T47D (cell line): ENCODE measurements around the gene NARF.

Source experiments
- DNase-seq, 2 experiments: peaks; one replicate each; pipeline versions ENCODE4 v3.0.0 to v3.0.0-alpha.2; 2011 to 2012; ENCODE audit warnings: low read depth in 1 of 2, low spot score in 1 of 2
- JUND ChIP-seq: IDR thresholded peaks from 2 replicates; pipeline ENCODE4 v1.6.1; 2012; ENCODE audit warnings: low read depth
- in situ Hi-C: cut with HindIII; loops from 2 replicates; pipeline ENCODE4 v1.10.0; 2016; ENCODE audit warnings: low sequenced_read_pairs, low pct_unique_long_range_greater_than_20kb

The NARF gene

GRCh38 chr17:82436601-82437324, 21.8 kb upstream of the NARF start:
- in situ Hi-C loops = no loop called here
- no peak for TF ChIP-seq JUND
- peak; percentile 71 to 72 for DNase-seq

GRCh38 chr17:82437325-82437668, 21.2 kb upstream of the NARF start:
- in situ Hi-C loops = no loop called here
- TF ChIP-seq JUND = no peak
- no peak for DNase-seq

DNA sequence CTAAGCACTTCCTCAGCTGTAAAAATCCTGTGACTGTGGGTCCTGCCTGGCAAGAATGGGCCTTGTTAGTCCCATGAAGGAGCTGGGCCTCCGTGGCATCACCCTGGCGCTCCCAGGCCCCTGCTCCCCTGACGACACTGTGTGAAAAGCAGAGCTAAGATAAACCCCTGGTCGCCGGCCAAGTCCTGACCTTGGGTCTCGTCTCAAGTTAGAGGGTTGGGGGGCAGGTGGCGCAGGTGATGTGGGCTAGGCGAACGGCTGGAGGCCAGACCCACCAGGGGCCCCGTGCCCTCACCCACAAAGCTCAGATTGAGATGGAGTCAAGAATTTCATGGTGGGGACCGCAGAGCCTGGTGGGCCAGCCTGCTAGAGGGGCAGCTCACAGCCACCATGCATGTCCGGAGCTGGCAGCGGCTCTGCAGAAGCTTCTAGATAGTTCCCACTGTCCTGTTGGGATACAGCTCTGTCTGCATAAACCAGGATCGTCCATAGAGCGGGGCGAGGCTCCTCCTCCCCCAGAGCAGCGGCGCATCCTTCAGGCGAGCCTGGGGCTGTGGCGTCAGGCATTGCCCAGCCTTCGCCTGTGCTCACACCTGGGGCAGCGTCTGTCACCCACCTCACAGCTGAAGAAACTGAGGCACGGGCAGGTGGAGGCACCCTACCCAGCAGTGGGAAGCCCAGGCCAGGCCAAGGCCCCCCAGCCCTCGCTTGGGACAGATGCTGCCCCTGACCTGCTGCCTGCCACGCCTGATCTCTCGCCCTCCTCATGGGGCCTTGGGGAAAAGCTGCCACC, 19.9 kb upstream of the NARF start:
- in situ Hi-C loops = no loop called here
- no peak for TF ChIP-seq JUND

DNA sequence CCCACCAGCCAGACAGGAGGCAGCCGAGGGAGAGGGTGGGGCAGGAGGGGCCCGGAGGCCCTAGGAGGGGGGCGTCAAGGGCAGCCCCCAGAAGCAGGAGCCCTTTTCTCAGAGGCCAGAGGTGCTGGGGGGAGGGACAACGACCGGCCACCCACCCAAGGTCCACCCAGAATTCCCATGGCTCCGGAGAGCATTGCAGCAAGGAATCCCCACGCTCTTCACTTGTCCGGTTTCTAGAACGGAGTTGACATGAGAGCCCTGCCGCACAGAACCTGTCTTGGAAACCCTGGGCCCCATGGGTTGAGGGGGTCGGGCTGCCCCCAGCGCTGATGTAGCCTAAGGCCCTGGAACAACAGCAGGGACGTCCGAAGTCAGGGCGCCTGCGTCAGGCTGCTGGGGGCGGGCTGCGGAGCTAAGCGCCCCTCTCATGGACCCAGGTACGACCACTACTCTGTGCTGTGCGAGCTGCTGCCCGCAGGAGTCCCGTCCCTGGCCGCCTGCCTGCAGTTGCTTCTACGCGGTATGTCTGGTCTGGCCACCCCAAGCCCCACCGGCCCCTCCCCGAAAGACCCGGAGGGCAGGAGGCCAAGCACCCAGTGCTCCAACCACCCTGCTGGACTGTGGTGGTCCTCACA, 19.2 kb upstream of the NARF start:
- no peak for DNase-seq
- in situ Hi-C loops = no loop called here
- no peak for TF ChIP-seq JUND

More for the DNA sequence above, 19.9 kb upstream of the NARF start:
- DNase-seq = no peak

DNA sequence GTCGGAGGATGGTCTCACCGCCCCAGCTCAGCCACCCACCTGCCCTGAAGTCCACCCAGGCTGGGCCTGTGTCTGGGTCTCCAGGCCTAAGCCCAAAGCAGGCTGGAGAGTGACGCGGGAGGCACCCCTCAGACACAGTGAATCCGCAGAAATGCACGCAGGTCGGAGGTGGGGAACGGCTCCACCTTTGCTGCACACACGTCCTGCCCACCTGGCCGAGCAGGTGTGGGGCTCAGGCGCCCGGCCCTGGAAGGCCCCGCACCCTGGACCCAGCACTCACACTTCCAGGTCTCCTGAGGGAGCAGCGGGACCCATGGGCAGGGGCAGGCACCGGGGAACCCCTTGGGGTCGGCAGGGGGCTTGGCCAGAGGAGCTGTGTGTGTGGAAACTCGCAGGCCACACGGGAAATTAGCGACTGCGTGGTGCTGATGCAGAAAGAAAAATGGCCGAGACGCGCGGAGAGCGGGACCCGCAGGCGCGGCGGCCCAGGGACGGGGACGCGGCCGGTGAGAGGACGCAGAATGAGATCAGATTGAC, 18.6 kb upstream of the NARF start:
- no peak for DNase-seq
- in situ Hi-C loops = no loop called here
- TF ChIP-seq JUND = no peak

DNA sequence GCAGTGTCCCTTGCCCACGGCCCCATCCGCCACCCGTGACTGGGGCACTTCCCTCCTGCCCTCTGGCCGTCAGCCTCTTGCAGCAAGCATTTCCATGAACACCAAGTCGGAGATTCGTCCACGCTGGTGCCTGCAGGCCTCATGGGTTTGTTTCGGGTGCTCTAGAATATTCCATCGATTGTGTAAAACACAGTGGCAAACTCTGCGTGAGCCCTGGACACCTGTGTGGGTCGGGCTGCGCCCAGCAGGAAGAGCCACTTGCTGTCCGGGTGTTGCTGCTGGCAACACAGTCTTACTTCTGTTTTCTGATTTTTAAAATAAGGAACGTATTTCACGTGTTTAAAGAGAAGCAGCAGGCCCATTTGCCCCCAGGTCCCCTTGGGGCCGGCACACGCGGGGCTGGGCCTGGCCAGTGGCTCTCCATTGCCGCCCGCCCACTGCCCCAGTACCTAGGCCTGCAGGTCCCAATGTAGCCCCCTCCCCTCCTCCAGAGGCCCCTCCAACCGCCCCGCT, 18.0 kb upstream of the NARF start:
- no peak for TF ChIP-seq JUND
- no peak for DNase-seq
- in situ Hi-C loops = no loop called here

- TF ChIP-seq JUND = no peak
- DNase-seq = no peak
- in situ Hi-C loops = no loop called here
Measured at GRCh38 chr17:82440991-82441627, 17.4 kb upstream of the NARF start.

GRCh38 chr17:82441691-82442487, 16.7 kb upstream of the NARF start:
- in situ Hi-C loops = no loop called here
- TF ChIP-seq JUND = no peak
- no peak for DNase-seq

DNA sequence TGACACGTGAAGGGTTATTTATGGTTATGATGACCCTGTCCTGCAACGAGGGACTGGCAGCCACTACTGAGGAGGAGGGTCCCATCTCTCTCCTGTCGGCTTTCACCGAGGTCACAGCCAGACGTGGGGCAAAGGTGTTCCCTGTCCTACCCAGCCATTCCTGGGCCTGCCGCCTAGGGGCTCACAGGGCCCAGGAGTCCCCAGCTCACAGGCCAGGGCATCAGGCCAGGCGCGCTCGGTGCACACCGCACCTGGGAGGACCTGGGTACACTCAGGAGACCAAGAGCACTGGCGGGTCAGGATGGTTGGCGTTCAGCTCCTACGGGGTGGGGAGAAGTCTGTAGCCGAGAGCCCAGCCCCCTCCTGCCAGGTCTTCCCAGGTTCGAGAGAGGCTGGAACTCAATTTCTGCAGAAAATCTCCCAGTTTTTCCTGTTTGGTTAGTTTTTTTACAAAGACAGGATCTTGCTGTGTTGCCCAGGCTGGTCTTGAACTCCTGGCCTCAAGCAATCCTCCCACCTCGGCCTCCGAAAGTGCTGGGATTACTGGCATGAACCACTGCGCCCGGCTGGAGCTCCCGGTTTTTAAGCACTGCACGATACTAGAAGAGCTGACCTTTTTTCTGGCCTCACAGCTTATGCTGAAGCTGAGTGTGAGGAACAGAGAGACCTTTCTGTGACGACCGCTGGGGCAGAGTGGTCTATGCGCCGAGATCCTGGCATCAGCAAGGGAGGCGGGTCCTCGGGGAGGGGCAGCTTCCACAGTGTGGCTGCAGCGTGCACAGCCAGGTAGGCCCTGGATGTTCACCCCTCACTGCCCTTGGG, 15.7 kb upstream of the NARF start:
- in situ Hi-C loops = no loop called here
- no peak for DNase-seq
- TF ChIP-seq JUND = no peak

DNA sequence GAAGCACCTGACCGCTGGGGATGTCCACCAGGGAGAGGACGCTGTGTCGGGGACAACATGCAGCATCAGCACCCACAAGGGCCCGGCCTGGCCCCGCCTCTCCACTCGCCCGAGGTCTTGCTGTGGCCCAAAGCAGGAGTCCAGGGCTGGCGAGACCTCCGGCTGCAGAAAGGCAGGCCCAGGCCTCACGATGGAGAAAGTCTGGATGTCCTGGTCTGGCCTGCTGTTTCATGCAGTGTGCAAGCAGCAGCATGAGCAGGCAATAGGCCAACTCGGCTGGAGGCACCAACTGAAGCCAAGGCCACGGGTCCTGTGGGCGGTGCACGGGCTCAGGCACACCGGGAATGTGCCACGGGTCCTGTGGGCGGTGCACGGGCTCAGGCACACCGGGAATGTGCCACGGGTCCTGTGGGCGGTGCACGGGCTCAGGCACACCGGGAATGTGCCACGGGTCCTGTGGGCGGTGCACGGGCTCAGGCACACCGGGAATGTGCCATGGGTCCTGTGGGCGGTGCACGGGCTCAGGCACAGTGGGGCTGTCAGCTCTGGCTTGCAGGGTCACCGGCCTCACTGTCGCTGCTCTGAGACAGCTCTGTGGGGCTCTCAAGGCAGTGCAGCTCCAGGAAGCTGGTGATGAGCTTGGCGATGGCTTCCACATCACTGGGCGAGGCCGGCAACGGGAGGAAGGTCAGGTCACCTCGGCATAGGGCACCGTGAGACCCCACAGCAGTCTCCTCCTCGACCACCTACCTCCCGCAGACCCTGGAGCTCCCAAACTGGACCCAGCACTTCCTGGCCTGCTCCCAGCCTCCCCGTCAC, 14.9 kb upstream of the NARF start:
- TF ChIP-seq JUND = no peak
- no peak for DNase-seq
- in situ Hi-C loops = no loop called here
